Pulmonary artery endothelial cell (primary cell): Measurements from ENCODE around the gene NPY4R. TPM values are rescaled to one million over a fixed set of nuclear protein-coding genes. Genes with fewer than 3 reads are reported as not detected.
"Not testable (repeated sequence)": the region's sequence is repeated elsewhere in the genome, so short reads cannot be mapped to it uniquely, and the experiment has no call there.

Source experiments
- DNase-seq: peaks from one replicate; pipeline ENCODE4 v3.0.0-alpha.2; 2011; ENCODE audit warnings: low read depth, low spot score
- total RNA-seq: library from RNA; depleted of rRNA; stranded (reverse); fragments of >200 nt; gene quantifications from 2 replicates; pipeline ENCODE4 v1.2.3, GENCODE V29; 2014

Gene NPY4R
- total RNA-seq, result not detected in 2 replicates

GRCh38 chr10:46465765-46466164, at the start of gene NPY4R:
Gene NPY4R (minus strand): TSS chr10:46465958. CDS start chr10:46462635, 3,323 bp downstream.
- not testable (repeated sequence) for DNase-seq

- DNase-seq, result no peak
These were observed 49.6 kb upstream of the NPY4R start for GRCh38 chr10:46515366-46515765.

GRCh38 chr10:46514899-46515298, 49.1 kb upstream of the NPY4R start:
- DNase-seq, result no peak

GRCh38 chr10:46514431-46514861, 48.7 kb upstream of the NPY4R start:
- DNase-seq, result no peak

GRCh38 chr10:46513333-46513732, 47.6 kb upstream of the NPY4R start:
- DNase-seq, result not testable (repeated sequence)

GRCh38 chr10:46512725-46513124, 47.0 kb upstream of the NPY4R start:
- DNase-seq, result not testable (repeated sequence)

- DNase-seq, result not testable (repeated sequence)
These were observed 46.2 kb upstream of the NPY4R start for GRCh38 chr10:46512002-46512401.

- not testable (repeated sequence) for DNase-seq
These were observed 34.2 kb upstream of the NPY4R start for GRCh38 chr10:46499990-46500389.

- not testable (repeated sequence) for DNase-seq
These were observed 33.4 kb upstream of the NPY4R start for GRCh38 chr10:46498985-46499703.

GRCh38 chr10:46497878-46498277, 32.1 kb upstream of the NPY4R start:
- not testable (repeated sequence) for DNase-seq

- DNase-seq, result not testable (repeated sequence)
These were observed 31.6 kb upstream of the NPY4R start for GRCh38 chr10:46497401-46497800.

GRCh38 chr10:46491364-46492114, 25.8 kb upstream of the NPY4R start:
- not testable (repeated sequence) for DNase-seq

- DNase-seq, result not testable (repeated sequence)
These were observed 24.5 kb upstream of the NPY4R start for GRCh38 chr10:46490285-46490684.

GRCh38 chr10:46486459-46486858, 20.7 kb upstream of the NPY4R start:
- DNase-seq, result not testable (repeated sequence)

- not testable (repeated sequence) for DNase-seq
These were observed 9.1 kb upstream of the NPY4R start for GRCh38 chr10:46474746-46475320.

- not testable (repeated sequence) for DNase-seq
These were observed 8.0 kb upstream of the NPY4R start for GRCh38 chr10:46473758-46474157.

GRCh38 chr10:46470134-46470533, 4.4 kb upstream of the NPY4R start:
- not testable (repeated sequence) for DNase-seq

GRCh38 chr10:46468119-46468809, 2.5 kb upstream of the NPY4R start:
- not testable (repeated sequence) for DNase-seq

GRCh38 chr10:46463608-46464007, 2.1 kb downstream of the NPY4R start:
- DNase-seq, result not testable (repeated sequence)

GRCh38 chr10:46462276-46462675, 3.5 kb downstream of the NPY4R start:
- not testable (repeated sequence) for DNase-seq

GRCh38 chr10:46459579-46459978, 6.2 kb downstream of the NPY4R start:
- DNase-seq, result not testable (repeated sequence)
